ENCODE measurements around the gene GPR141.

The GPR141 gene

GRCh38 chr7:37741776-37742175, 58.2 kb downstream of the GPR141 start:
- ATAC-seq: no peak
- TF ChIP-seq ZNF70 (CRISPR knock-in tag; IDR thresholded peaks at IDR 0.05): no peak
- TF ChIP-seq TCF4 (CRISPR knock-in tag; IDR thresholded peaks at IDR 0.05; ENCODE audit: borderline replicate concordance): no peak
- no peak for TF ChIP-seq ZFP3 (CRISPR knock-in tag; IDR thresholded peaks at IDR 0.05)
- no peak for TF ChIP-seq TSHZ2 (CRISPR knock-in tag; IDR thresholded peaks at IDR 0.05)
- TF ChIP-seq CSRNP3 (CRISPR knock-in tag; IDR thresholded peaks at IDR 0.05): no peak
- no peak for TF ChIP-seq POU6F1 (CRISPR knock-in tag; IDR thresholded peaks at IDR 0.05; ENCODE audit: borderline replicate concordance, low read depth)
- TF ChIP-seq ZNF565 (CRISPR knock-in tag; conservative IDR thresholded peaks at IDR 0.05; ENCODE audit: low read depth): no peak
- no peak for TF ChIP-seq RARB (CRISPR knock-in tag; IDR thresholded peaks at IDR 0.05)
- TF ChIP-seq ZC3H10 (CRISPR knock-in tag; IDR thresholded peaks at IDR 0.05): no peak
- TF ChIP-seq GLIS3 (CRISPR knock-in tag; IDR thresholded peaks at IDR 0.05): no peak
- no peak for TF ChIP-seq CREB5 (CRISPR knock-in tag; IDR thresholded peaks at IDR 0.05; ENCODE audit: low read depth)
- TF ChIP-seq ESRRG (CRISPR knock-in tag; IDR thresholded peaks at IDR 0.05): no peak
- TF ChIP-seq PPARA (CRISPR knock-in tag; IDR thresholded peaks at IDR 0.05; ENCODE audit: borderline replicate concordance): no peak
- no peak for TF ChIP-seq ZFP30 (CRISPR knock-in tag; IDR thresholded peaks at IDR 0.05)
- TF ChIP-seq ZNF8 (CRISPR knock-in tag; IDR thresholded peaks at IDR 0.05): no peak
- TF ChIP-seq CSDC2 (CRISPR knock-in tag; IDR thresholded peaks at IDR 0.05): no peak
- TF ChIP-seq OSR1 (CRISPR knock-in tag; IDR thresholded peaks at IDR 0.05): no peak
- TF ChIP-seq SNAI2 (CRISPR knock-in tag; IDR thresholded peaks at IDR 0.05): no peak

- TF ChIP-seq ZFP30 (CRISPR knock-in tag; IDR thresholded peaks at IDR 0.05) (no peak), ZNF565 (CRISPR knock-in tag; conservative IDR thresholded peaks at IDR 0.05; ENCODE audit: low read depth) (no peak), ISL1 (CRISPR knock-in tag; IDR thresholded peaks at IDR 0.05) (no peak)
These were observed 67.5 kb downstream of the GPR141 start for GRCh38 chr7:37751096-37751495.

GRCh38 chr7:37753398-37754050, 70.0 kb downstream of the GPR141 start:
- TF ChIP-seq ZNF8 (CRISPR knock-in tag; IDR thresholded peaks at IDR 0.05) (no peak), GLIS3 (CRISPR knock-in tag; IDR thresholded peaks at IDR 0.05) (no peak), ZNF565 (CRISPR knock-in tag; conservative IDR thresholded peaks at IDR 0.05; ENCODE audit: low read depth) (no peak), ZC3H10 (CRISPR knock-in tag; IDR thresholded peaks at IDR 0.05) (no peak), TSHZ2 (CRISPR knock-in tag; IDR thresholded peaks at IDR 0.05) (no peak), OSR1 (CRISPR knock-in tag; IDR thresholded peaks at IDR 0.05) (no peak), ARNTL (CRISPR knock-in tag; IDR thresholded peaks at IDR 0.05; ENCODE audit: borderline replicate concordance, low read depth) (no peak), CSRNP3 (CRISPR knock-in tag; IDR thresholded peaks at IDR 0.05) (no peak)
- ATAC-seq: no peak

More at GRCh38 chr7:37751096-37751495, 67.5 kb downstream of the GPR141 start:
- ATAC-seq: no peak
